Neural progenitor cell (in vitro differentiated cells): ENCODE measurements around the gene FAM209A. TPM values are rescaled to one million over a fixed set of nuclear protein-coding genes. Genes with fewer than 3 reads are reported as not detected.

ENCODE experiments used
- DNase-seq: peaks from one replicate; pipeline ENCODE4 v3.0.0-alpha.2; 2016; ENCODE audit warnings: low spot score
- H2AFZ ChIP-seq: fragments of 200-600 bp; sonication (generic); replicated peaks from 2 replicates; pipeline ENCODE4 v1.6.1; 2016; ENCODE audit warnings: antibody characterized with exemption
- H3F3A ChIP-seq: fragments of 200-600 bp; sonication (generic); 2 replicates; pipeline ENCODE4 v1.6.1; 2016; ENCODE audit warnings: antibody characterized with exemption, low read depth
- H3K27ac ChIP-seq: fragments of 200-600 bp; sonication (generic); 2 replicates; pipeline ENCODE4 v1.5.1; 2016; ENCODE audit warnings: mild to moderate bottlenecking
- H3K27me3 ChIP-seq: fragments of 200-600 bp; sonication (generic); 2 replicates; pipeline ENCODE4 v1.6.1; 2016; ENCODE audit warnings: mild to moderate bottlenecking, moderate library complexity
- H3K36me3 ChIP-seq: fragments of 200-600 bp; sonication (generic); 2 replicates; pipeline ENCODE4 v1.5.1; 2016
- H3K4me1 ChIP-seq: fragments of 200-600 bp; sonication (generic); 2 replicates; pipeline ENCODE4 v1.6.1; 2016; ENCODE audit warnings: mixed run types
- H3K4me2 ChIP-seq: fragments of 200-600 bp; sonication (generic); 2 replicates; pipeline ENCODE4 v1.6.1; 2016
- H3K4me3 ChIP-seq: fragments of 200-600 bp; sonication (generic); 2 replicates; pipeline ENCODE4 v1.5.1; 2016
- H3K79me2 ChIP-seq: fragments of 200-600 bp; sonication (generic); 2 replicates; pipeline ENCODE4 v1.6.1; 2016; ENCODE audit warnings: low read depth
- H3K9ac ChIP-seq: fragments of 200-600 bp; sonication (generic); 2 replicates; pipeline ENCODE4 v1.6.1; 2016
- H3K9me3 ChIP-seq: fragments of 200-600 bp; sonication (generic); 2 replicates; pipeline ENCODE4 v1.5.1; 2016; ENCODE audit warnings: low read depth
- H4K20me1 ChIP-seq: fragments of 200-600 bp; sonication (generic); 2 replicates; pipeline ENCODE4 v1.6.1; 2016; ENCODE audit warnings: low read depth
- H3K27ac Mint-ChIP-seq: 3 replicates; pipeline ENCODE4 v1.8.0; 2021; ENCODE audit warnings: mixed read lengths
- H3K27me3 Mint-ChIP-seq: 2 replicates; pipeline ENCODE4 v1.8.0; 2022; ENCODE audit warnings: low read depth, mild to moderate bottlenecking, inconsistent platforms, moderate library complexity, mixed read lengths; ENCODE audit not compliant: insufficient read depth
- H3K36me3 Mint-ChIP-seq: 3 replicates; pipeline ENCODE4 v1.8.0; 2021; ENCODE audit warnings: mixed read lengths
- H3K4me1 Mint-ChIP-seq: 3 replicates; pipeline ENCODE4 v1.8.0; 2021; ENCODE audit warnings: mixed read lengths
- H3K4me3 Mint-ChIP-seq: 3 replicates; pipeline ENCODE4 v1.8.0; 2021; ENCODE audit warnings: mild to moderate bottlenecking, moderate library complexity, mixed read lengths
- H3K9me3 Mint-ChIP-seq: 3 replicates; pipeline ENCODE4 v1.8.0; 2020; ENCODE audit warnings: mixed read lengths
- EZH2 ChIP-seq: fragments of 200-600 bp; sonication (generic); IDR thresholded peaks from 2 replicates; pipeline ENCODE4 v1.6.1; 2017; ENCODE audit warnings: antibody characterized with exemption, mild to moderate bottlenecking, moderate library complexity
- EZH2phosphoT487 ChIP-seq: fragments of 200-600 bp; sonication (generic); IDR thresholded peaks from 2 replicates; pipeline ENCODE4 v1.6.1; 2017; ENCODE audit warnings: antibody characterized with exemption
- total RNA-seq: library from RNA; depleted of rRNA; stranded (reverse); fragments of >200 nt; gene quantifications from 2 replicates; pipeline ENCODE4 v1.2.3, GENCODE V29; 2015; ENCODE audit warnings: low replicate concordance
- TF ChIP-seq, protein P1 (sequence below): fragments of 200-600 bp; sonication (generic); IDR thresholded peaks from 2 replicates; pipeline ENCODE4 v1.5.1; 2017; ENCODE audit warnings: antibody characterized with exemption, mild to moderate bottlenecking

FAM209A gene
- total RNA-seq, 1 donor from 2014 or later = not detected

DNA sequence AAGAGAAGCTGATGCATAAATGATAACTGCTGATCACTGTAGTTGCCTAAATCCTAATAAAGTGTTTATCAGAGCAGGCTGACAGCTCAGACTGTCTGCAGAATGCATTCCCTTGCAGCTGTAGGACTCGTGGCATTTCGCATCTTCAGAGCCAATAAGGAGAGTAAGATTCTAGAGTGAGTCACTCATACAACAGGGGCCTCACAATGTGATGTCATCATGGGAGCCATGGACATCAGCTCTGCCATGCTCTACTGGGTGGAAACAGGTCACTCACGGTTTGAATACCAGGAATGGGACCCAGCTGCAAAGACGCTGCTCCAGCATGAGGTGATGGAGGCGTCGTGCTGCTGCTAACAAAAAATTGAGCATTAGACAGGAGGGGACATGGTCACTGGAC lies 15.9 kb downstream of the FAM209A start:
- H3K4me1 ChIP-seq = no peaks in the 10 kb centered on the region
- no peaks in the 10 kb centered on the region for H3K79me2 ChIP-seq
- H3K4me3 Mint-ChIP-seq = no peak overlapping the region
- TF ChIP-seq EZH2 (no peak), EZH2phosphoT487 (no peak)
- TF ChIP-seq, protein P1, sequence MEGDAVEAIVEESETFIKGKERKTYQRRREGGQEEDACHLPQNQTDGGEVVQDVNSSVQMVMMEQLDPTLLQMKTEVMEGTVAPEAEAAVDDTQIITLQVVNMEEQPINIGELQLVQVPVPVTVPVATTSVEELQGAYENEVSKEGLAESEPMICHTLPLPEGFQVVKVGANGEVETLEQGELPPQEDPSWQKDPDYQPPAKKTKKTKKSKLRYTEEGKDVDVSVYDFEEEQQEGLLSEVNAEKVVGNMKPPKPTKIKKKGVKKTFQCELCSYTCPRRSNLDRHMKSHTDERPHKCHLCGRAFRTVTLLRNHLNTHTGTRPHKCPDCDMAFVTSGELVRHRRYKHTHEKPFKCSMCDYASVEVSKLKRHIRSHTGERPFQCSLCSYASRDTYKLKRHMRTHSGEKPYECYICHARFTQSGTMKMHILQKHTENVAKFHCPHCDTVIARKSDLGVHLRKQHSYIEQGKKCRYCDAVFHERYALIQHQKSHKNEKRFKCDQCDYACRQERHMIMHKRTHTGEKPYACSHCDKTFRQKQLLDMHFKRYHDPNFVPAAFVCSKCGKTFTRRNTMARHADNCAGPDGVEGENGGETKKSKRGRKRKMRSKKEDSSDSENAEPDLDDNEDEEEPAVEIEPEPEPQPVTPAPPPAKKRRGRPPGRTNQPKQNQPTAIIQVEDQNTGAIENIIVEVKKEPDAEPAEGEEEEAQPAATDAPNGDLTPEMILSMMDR = no peak
- no peaks in the 10 kb centered on the region for H3F3A ChIP-seq
- H3K36me3 ChIP-seq = no peaks in the 10 kb centered on the region
- no peak overlapping the region for H3K4me2 ChIP-seq
- no peaks in the 10 kb centered on the region for H3K27me3 ChIP-seq
- DNase-seq = no peak
- H3K27ac Mint-ChIP-seq = no peak overlapping the region
- H3K27ac ChIP-seq = no peak overlapping the region
- no peaks in the 10 kb centered on the region for H3K9me3 ChIP-seq
- H2AFZ ChIP-seq = no peak overlapping the region
- H3K36me3 Mint-ChIP-seq = no peaks in the 10 kb centered on the region
- H3K4me1 Mint-ChIP-seq = peaks cover 3% of the 10 kb centered on the region
- H3K27me3 Mint-ChIP-seq = no peaks in the 10 kb centered on the region
- no peaks in the 10 kb centered on the region for H3K9me3 Mint-ChIP-seq
- no peak overlapping the region for H3K4me3 ChIP-seq
- H4K20me1 ChIP-seq = no peaks in the 10 kb centered on the region
- H3K9ac ChIP-seq = no peak overlapping the region

DNA sequence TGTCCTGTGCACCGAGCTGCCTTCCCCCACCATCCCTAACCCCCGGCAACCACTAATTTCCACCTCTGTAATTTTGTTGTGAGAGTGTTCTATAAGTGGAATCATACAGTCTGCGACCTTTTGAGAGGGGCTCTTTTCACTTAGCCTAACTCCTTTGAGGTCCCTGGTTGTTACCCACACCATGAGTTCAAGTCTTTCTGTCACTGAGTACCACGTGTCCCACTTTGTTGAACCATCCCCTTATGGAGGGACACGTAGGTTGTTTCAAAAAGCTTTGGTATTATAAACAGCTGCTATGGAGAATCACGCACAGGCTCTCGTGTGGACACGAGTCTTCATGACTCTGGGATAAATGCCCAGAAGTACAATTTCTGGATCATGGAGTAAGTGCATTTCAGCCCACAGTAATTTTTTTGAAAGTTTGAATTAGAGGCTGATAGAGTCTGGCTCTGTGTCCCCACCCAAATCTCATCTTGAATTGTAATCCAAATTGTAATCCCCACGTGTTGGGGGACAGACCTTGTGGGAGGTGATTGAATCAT lies 18.0 kb downstream of the FAM209A start:
- TF ChIP-seq EZH2 = no peak
- no peaks in the 10 kb centered on the region for H3F3A ChIP-seq
- no peaks in the 10 kb centered on the region for H4K20me1 ChIP-seq
- Mint-ChIP-seq H3K36me3 (no peaks in the 10 kb centered on the region), H3K9me3 (peaks cover 3% of the 10 kb centered on the region), H3K27ac (no peak overlapping the region), H3K4me1 (no peaks in the 10 kb centered on the region), H3K4me3 (no peak overlapping the region), H3K27me3 (no peaks in the 10 kb centered on the region)
- no peak overlapping the region for H3K27ac ChIP-seq
- no peaks in the 10 kb centered on the region for H3K27me3 ChIP-seq
- no peaks in the 10 kb centered on the region for H3K36me3 ChIP-seq
- no peaks in the 10 kb centered on the region for H3K9me3 ChIP-seq
- no peak overlapping the region for H3K4me2 ChIP-seq
- no peak overlapping the region for H2AFZ ChIP-seq
- no peak overlapping the region for H3K4me3 ChIP-seq
- no peaks in the 10 kb centered on the region for H3K79me2 ChIP-seq
- no peak for DNase-seq
- no peak overlapping the region for H3K9ac ChIP-seq
- H3K4me1 ChIP-seq = no peaks in the 10 kb centered on the region

DNA sequence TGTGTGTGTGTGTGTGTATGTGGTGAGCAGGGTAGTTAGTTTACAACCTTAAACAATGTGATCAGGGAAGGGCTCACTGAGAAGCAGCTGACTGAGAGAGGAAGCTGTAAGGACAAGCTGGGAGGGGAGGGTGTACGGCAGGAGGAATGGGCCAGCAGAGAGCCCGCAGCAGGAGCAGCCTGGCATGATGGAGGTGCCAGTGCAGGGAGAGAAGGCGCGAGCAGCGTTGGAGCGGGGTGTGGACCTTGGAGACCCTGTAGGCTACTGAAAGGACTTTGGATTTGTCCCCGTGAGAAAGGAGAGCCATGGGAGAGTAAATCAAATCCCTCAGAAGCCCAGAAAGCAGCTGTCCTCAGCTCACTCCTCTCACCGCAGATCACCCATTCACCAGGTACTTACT lies 27.0 kb downstream of the FAM209A start:
- H3K9me3 ChIP-seq = no peaks in the 10 kb centered on the region
- Mint-ChIP-seq H3K36me3 (no peaks in the 10 kb centered on the region), H3K27ac (no peak overlapping the region), H3K4me1 (peaks cover 2% of the 10 kb centered on the region), H3K9me3 (peaks cover 7% of the 10 kb centered on the region), H3K4me3 (no peak overlapping the region), H3K27me3 (peaks cover 10% of the 10 kb centered on the region)
- H3K27me3 ChIP-seq = no peaks in the 10 kb centered on the region
- H2AFZ ChIP-seq = no peak overlapping the region
- TF ChIP-seq EZH2 = no peak
- TF ChIP-seq EZH2phosphoT487 = no peak
- TF ChIP-seq, protein P1 = no peak
- DNase-seq = no peak
- H3K4me2 ChIP-seq = no peak overlapping the region
- H3F3A ChIP-seq = no peaks in the 10 kb centered on the region
- no peak overlapping the region for H3K27ac ChIP-seq
- H3K4me3 ChIP-seq = no peak overlapping the region
- H3K36me3 ChIP-seq = no peaks in the 10 kb centered on the region
- H3K4me1 ChIP-seq = no peaks in the 10 kb centered on the region
- no peaks in the 10 kb centered on the region for H3K79me2 ChIP-seq
- H3K9ac ChIP-seq = no peak overlapping the region
- no peaks in the 10 kb centered on the region for H4K20me1 ChIP-seq

DNA sequence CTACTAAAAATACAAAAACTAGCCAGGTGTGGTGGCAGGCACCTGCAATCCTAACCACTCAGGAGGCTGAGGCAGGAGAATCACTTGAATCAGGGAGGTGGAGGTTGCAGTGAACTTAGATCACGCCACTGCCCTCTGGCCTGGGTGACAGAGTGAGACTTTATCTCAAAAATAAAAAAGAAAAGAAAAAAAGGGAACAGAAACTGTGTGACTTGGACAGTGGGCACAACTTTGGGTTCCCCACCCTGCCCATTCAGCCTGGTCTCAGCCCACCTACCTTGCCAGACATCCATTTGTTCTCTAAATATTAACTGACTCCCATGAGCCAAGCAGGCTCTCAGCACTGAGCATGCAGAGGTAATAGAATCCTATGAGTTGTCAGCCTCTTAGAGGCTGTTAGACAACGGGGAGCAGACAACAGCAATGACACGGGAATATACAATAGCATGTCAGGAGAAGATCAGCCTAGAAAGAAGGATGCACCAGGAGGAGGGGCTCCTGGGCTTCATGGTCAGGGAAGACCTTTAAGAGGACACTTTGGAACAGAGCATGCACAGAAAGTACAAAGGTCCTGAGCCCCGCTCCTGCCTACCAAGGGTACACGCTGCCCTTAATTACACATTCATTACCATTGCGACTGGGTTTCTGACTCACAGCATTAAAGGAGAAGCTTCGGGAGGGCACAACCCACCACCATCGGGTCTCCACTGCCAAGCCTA lies 28.5 kb downstream of the FAM209A start:
- no peak overlapping the region for H2AFZ ChIP-seq
- no peaks in the 10 kb centered on the region for H3K36me3 ChIP-seq
- no peaks in the 10 kb centered on the region for H3K9me3 ChIP-seq
- no peak overlapping the region for H3K4me3 ChIP-seq
- Mint-ChIP-seq H3K9me3 (peaks cover 7% of the 10 kb centered on the region), H3K27ac (no peak overlapping the region), H3K27me3 (peaks cover 10% of the 10 kb centered on the region), H3K4me1 (peaks cover 2% of the 10 kb centered on the region), H3K36me3 (no peaks in the 10 kb centered on the region), H3K4me3 (no peak overlapping the region)
- no peaks in the 10 kb centered on the region for H3K27me3 ChIP-seq
- TF ChIP-seq EZH2phosphoT487 (no peak), EZH2 (no peak)
- TF ChIP-seq, protein P1 = no peak
- H3K9ac ChIP-seq = no peak overlapping the region
- H3K4me1 ChIP-seq = no peaks in the 10 kb centered on the region
- H4K20me1 ChIP-seq = no peaks in the 10 kb centered on the region
- no peak overlapping the region for H3K4me2 ChIP-seq
- no peaks in the 10 kb centered on the region for H3K79me2 ChIP-seq
- no peak for DNase-seq
- no peak overlapping the region for H3K27ac ChIP-seq
- no peaks in the 10 kb centered on the region for H3F3A ChIP-seq
